HEK293 (cell line): ENCODE data around the gene DHX38.
A peak's percentile ranks its signal among the peaks of the same experiment; 100 is the strongest.

Experiments
- CTCF ChIA-PET: fragments of 350-600 bp; formaldehyde crosslinking; extraction: SDS; loops from one replicate; lab custom pipeline; 2021; ENCODE audit warnings: antibody characterized with exemption; lab: Yijun Ruan, JAX
- POLR2A ChIA-PET: fragments of 300-600 bp; formaldehyde crosslinking; extraction: SDS; loops from one replicate; lab custom pipeline; 2020; ENCODE audit warnings: antibody characterized with exemption, inconsistent platforms; lab: Yijun Ruan, JAX
- H3K27ac ChIP-seq: fragments of 200-500 bp; sonication (Bioruptor generic); 2 replicates; pipeline ENCODE4 v1.5.1; 2014; ENCODE audit warnings: low read depth, low read length, control low read depth, inconsistent platforms; ENCODE audit errors: extremely low read depth
- H3K36me3 ChIP-seq, 2 experiments: fragments of 200-500 bp in 1 of 2; sonication (Bioruptor generic) in 1 of 2; 1 replicate in 1 of 2; 2 replicates in 1 of 2; pipeline ENCODE4 v1.5.1; 2014 to 2017; ENCODE audit warnings: inconsistent platforms in 2 of 2, low read length in 2 of 2; ENCODE audit not compliant: control insufficient read depth in 2 of 2, insufficient read depth in 1 of 2
- H3K4me1 ChIP-seq: fragments of 200-500 bp; sonication (Bioruptor generic); 2 replicates; pipeline ENCODE4 v1.5.1; 2014; ENCODE audit warnings: mild to moderate bottlenecking, low read length, inconsistent platforms; ENCODE audit not compliant: control insufficient read depth, insufficient read depth
- H3K4me3 ChIP-seq: 2 replicates; pipeline ENCODE4 v1.5.1; 2011; ENCODE audit warnings: low read depth, mild to moderate bottlenecking, control low read depth, low read length, moderate library complexity
- H3K9me3 ChIP-seq: fragments of 200-500 bp; sonication (Bioruptor generic); 2 replicates; pipeline ENCODE4 v1.5.1; 2014; ENCODE audit warnings: low read depth, low read length, inconsistent platforms; ENCODE audit not compliant: control insufficient read depth, insufficient read depth
- EGR2 ChIP-seq: fragments of 450-650 bp; formaldehyde crosslinking; IDR thresholded peaks from 2 replicates; pipeline ENCODE4 v1.5.1; 2016; ENCODE audit warnings: low read depth, missing biosample characterization, missing genetic modification characterization
- IKZF3 ChIP-seq: fragments of 450-650 bp; IDR thresholded peaks from 2 replicates; pipeline ENCODE4 v1.5.0; 2018; ENCODE audit warnings: missing biosample characterization, mild to moderate bottlenecking, missing genetic modification characterization, moderate library complexity
- KLF10 ChIP-seq: fragments of 450-650 bp; IDR thresholded peaks from 2 replicates; pipeline ENCODE4 v1.5.1; 2018; ENCODE audit warnings: missing biosample characterization, mild to moderate bottlenecking, missing genetic modification characterization
- PRDM1 ChIP-seq: fragments of 450-650 bp; formaldehyde crosslinking; IDR thresholded peaks from 2 replicates; pipeline ENCODE4; 2016; ENCODE audit warnings: missing biosample characterization, missing genetic modification characterization
- RBAK ChIP-seq: fragments of 450-650 bp; formaldehyde crosslinking; IDR thresholded peaks from 2 replicates; pipeline ENCODE4 v1.5.1; 2016; ENCODE audit warnings: missing biosample characterization, missing genetic modification characterization
- REPIN1 ChIP-seq: fragments of 450-650 bp; formaldehyde crosslinking; IDR thresholded peaks from 2 replicates; pipeline ENCODE4 v1.5.1; 2017; ENCODE audit warnings: missing biosample characterization, missing genetic modification characterization, low read depth
- SP2 ChIP-seq: fragments of 450-650 bp; formaldehyde crosslinking; IDR thresholded peaks from 2 replicates; pipeline ENCODE4 v1.5.1; 2016; ENCODE audit warnings: missing biosample characterization, missing genetic modification characterization
- ZFHX2 ChIP-seq: fragments of 450-650 bp; formaldehyde crosslinking; conservative IDR thresholded peaks from 2 replicates; pipeline ENCODE4 v1.5.1; 2016; ENCODE audit warnings: missing biosample characterization, missing genetic modification characterization
- ZFP69B ChIP-seq: fragments of 450-650 bp; formaldehyde crosslinking; IDR thresholded peaks from 2 replicates; pipeline ENCODE4 v1.5.1; 2016; ENCODE audit warnings: missing biosample characterization, missing genetic modification characterization
- ZNF133 ChIP-seq: fragments of 450-650 bp; formaldehyde crosslinking; IDR thresholded peaks from 2 replicates; pipeline ENCODE4 v1.5.1; 2016; ENCODE audit warnings: missing biosample characterization, missing genetic modification characterization
- ZNF266 ChIP-seq: fragments of 450-650 bp; formaldehyde crosslinking; IDR thresholded peaks from 2 replicates; pipeline ENCODE4 v1.5.1; 2016; ENCODE audit warnings: missing biosample characterization, missing genetic modification characterization, low read depth
- ZNF48 ChIP-seq: fragments of 450-650 bp; formaldehyde crosslinking; IDR thresholded peaks from 2 replicates; pipeline ENCODE4 v1.5.1; 2016; ENCODE audit warnings: missing biosample characterization, missing genetic modification characterization
- ZNF513 ChIP-seq: fragments of 450-650 bp; IDR thresholded peaks from 2 replicates; pipeline ENCODE4 v1.5.1; 2018; ENCODE audit warnings: missing biosample characterization, missing genetic modification characterization
- ZNF560 ChIP-seq: fragments of 450-650 bp; formaldehyde crosslinking; IDR thresholded peaks from 2 replicates; pipeline ENCODE4 v1.5.1; 2017; ENCODE audit warnings: missing biosample characterization, missing genetic modification characterization, borderline replicate concordance
- ZNF623 ChIP-seq: fragments of 450-650 bp; formaldehyde crosslinking; IDR thresholded peaks from 2 replicates; pipeline ENCODE4 v1.5.1; 2016; ENCODE audit warnings: missing biosample characterization, missing genetic modification characterization
- ZNF664 ChIP-seq: fragments of 450-650 bp; formaldehyde crosslinking; IDR thresholded peaks from 2 replicates; pipeline ENCODE4 v1.5.1; 2016; ENCODE audit warnings: missing biosample characterization, missing genetic modification characterization
- ZNF837 ChIP-seq: fragments of 450-650 bp; formaldehyde crosslinking; IDR thresholded peaks from 2 replicates; pipeline ENCODE4 v1.5.1; 2016; ENCODE audit warnings: missing biosample characterization, missing genetic modification characterization
- ZSCAN18 ChIP-seq: fragments of 450-650 bp; formaldehyde crosslinking; IDR thresholded peaks from 2 replicates; pipeline ENCODE4 v1.5.1; 2016; ENCODE audit warnings: missing biosample characterization, missing genetic modification characterization
- ZSCAN30 ChIP-seq: fragments of 450-650 bp; IDR thresholded peaks from 2 replicates; pipeline ENCODE4 v1.5.1; 2018; ENCODE audit warnings: missing biosample characterization, mild to moderate bottlenecking, missing genetic modification characterization, moderate library complexity
- ZXDB ChIP-seq: fragments of 450-650 bp; formaldehyde crosslinking; IDR thresholded peaks from 2 replicates; pipeline ENCODE4 v1.5.1; 2016; ENCODE audit warnings: missing biosample characterization, missing genetic modification characterization
- TF ChIP-seq, protein P1 (sequence below): fragments of 450-650 bp; formaldehyde crosslinking; IDR thresholded peaks from 2 replicates; pipeline ENCODE4 v1.5.1; 2016; ENCODE audit warnings: missing biosample characterization, missing genetic modification characterization

The DHX38 gene

GRCh38 chr16:72131036-72131435, 37.4 kb downstream of the DHX38 start:
- H3K9me3 ChIP-seq, result no peaks in the 10 kb centered on the region
- peaks cover 0 to 5% of the 10 kb centered on the region in 2 experiments; a peak in 1 of 3 replicates for H3K36me3 ChIP-seq
- POLR2A ChIA-PET, result no interaction called here
- TF ChIP-seq ZNF837 (tag by site-specific recombination), result no peak
- no peak for TF ChIP-seq ZFP69B (tag by site-specific recombination)
- TF ChIP-seq EGR2 (tag by site-specific recombination), result peak; percentile 99
- no peak for TF ChIP-seq ZNF664 (tag by site-specific recombination)
- peak; percentile 94 for TF ChIP-seq ZFHX2 (tag by site-specific recombination)
- H3K4me3 ChIP-seq, result no peak overlapping the region
- H3K4me1 ChIP-seq, result no peaks in the 10 kb centered on the region
- CTCF ChIA-PET, result interaction anchor here (1.6 kb wide), 1 partner anchor 111 kb away, joined by 3 read pairs; no protein-coding TSS in a partner anchor
- H3K27ac ChIP-seq, result no peak overlapping the region

DNA sequence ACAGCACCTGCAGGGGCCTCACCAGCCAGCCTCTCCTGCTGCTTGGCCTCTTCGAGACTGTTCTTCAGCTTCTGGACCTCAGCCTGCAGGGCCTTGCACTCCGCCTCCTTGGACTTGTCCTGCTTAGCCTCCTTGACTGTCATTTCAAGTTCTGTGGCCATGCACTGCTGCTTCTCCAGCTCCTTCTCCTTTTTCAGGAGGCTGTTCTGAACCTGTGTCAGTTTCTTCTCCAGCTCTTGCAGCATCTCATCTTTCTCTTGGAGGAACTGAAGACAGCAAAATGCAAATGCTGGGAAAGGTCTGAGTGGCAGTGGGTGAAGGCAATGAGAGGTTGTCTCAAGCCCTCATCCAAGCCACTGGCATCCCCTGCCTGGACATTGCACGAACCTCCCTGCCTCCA, 39.1 kb downstream of the DHX38 start:
- POLR2A ChIA-PET, result interaction anchor here (1.0 kb wide), 1 partner anchor 12 kb away, joined by 3 read pairs; no protein-coding TSS in a partner anchor
- CTCF ChIA-PET, result no interaction called here

DNA sequence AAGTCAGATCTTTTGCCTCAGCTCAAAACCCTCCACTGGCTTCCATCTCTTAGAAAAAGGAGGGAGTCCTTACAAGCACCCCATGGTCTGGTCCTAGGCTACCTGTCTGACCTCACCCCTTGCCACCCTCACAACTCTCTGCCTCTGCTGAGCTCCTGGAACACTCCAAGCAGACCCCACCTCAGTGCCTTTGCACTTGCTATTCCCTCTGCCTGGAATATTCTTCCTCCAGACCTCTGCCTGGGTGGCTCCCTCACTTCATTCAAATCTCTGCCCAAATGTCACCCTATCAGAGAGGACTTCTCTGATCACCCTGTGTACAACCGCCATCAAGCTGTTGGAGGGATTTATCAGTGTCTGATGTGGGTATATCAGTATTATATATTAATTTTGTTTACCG, 40.9 kb downstream of the DHX38 start:
- no peak overlapping the region for H3K27ac ChIP-seq
- CTCF ChIA-PET, result interaction anchor here (1.2 kb wide), 1 partner anchor 10 kb away, joined by 3 read pairs; no protein-coding TSS in a partner anchor
- TF ChIP-seq ZNF623 (tag by site-specific recombination), result peak; percentile 62
- TF ChIP-seq, protein P1, sequence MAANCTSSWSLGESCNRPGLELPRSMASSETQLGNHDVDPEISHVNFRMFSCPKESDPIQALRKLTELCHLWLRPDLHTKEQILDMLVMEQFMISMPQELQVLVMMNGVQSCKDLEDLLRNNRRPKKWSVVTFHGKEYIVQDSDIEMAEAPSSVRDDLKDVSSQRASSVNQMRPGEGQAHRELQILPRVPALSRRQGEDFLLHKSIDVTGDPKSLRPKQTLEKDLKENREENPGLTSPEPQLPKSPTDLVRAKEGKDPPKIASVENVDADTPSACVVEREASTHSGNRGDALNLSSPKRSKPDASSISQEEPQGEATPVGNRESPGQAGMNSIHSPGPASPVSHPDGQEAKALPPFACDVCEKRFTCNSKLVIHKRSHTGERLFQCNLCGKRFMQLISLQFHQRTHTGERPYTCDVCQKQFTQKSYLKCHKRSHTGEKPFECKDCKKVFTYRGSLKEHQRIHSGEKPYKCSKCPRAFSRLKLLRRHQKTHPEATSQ (tag by site-specific recombination), result no peak
- TF ChIP-seq, all 188 proteins: peak for 1
- POLR2A ChIA-PET, result no interaction called here
- Histone ChIP-seq H3K4me3 (no peak overlapping the region), H3K4me1 (no peaks in the 10 kb centered on the region), H3K36me3 (peaks cover 0 to 4% of the 10 kb centered on the region in 2 experiments; a peak in 1 of 3 replicates), H3K9me3 (no peaks in the 10 kb centered on the region)

More for the DNA sequence above, 39.1 kb downstream of the DHX38 start:
- TF ChIP-seq ZNF560 (tag by site-specific recombination), result no peak
- TF ChIP-seq ZNF133 (tag by site-specific recombination), result no peak
- no peak for TF ChIP-seq SP2 (tag by site-specific recombination)
- no peak for TF ChIP-seq KLF10 (tag by site-specific recombination)
- TF ChIP-seq ZSCAN30, result no peak
- TF ChIP-seq ZXDB (tag by site-specific recombination), result no peak
- TF ChIP-seq IKZF3, result no peak
- no peak for TF ChIP-seq ZNF48 (tag by site-specific recombination)
- no peak for TF ChIP-seq RBAK
- TF ChIP-seq ZNF266 (tag by site-specific recombination), result no peak
- no peak for TF ChIP-seq PRDM1
- TF ChIP-seq ZSCAN18 (tag by site-specific recombination), result no peak
- TF ChIP-seq REPIN1 (tag by site-specific recombination), result no peak
- TF ChIP-seq, protein P1 (tag by site-specific recombination), result no peak
- no peak for TF ChIP-seq ZNF513 (tag by site-specific recombination)
- Histone ChIP-seq H3K36me3 (peaks cover 0 to 9% of the 10 kb centered on the region in 2 experiments; a peak in 1 of 3 replicates), H3K4me3 (no peak overlapping the region), H3K9me3 (no peaks in the 10 kb centered on the region), H3K4me1 (no peaks in the 10 kb centered on the region), H3K27ac (no peak overlapping the region)
